HG02623 (cell line): ENCODE data around the gene SMIM29.
"Not testable (repeated sequence)": the region's sequence is repeated elsewhere in the genome, so short reads cannot be mapped to it uniquely, and the experiment has no call there.

Experiments
- ATAC-seq: cut with Tn5 transposase; IDR thresholded peaks from one replicate; pipeline ENCODE4 v1.9.1; 2021; ENCODE audit warnings: moderate library complexity; ENCODE audit not compliant: unreplicated experiment

SMIM29 gene

DNA sequence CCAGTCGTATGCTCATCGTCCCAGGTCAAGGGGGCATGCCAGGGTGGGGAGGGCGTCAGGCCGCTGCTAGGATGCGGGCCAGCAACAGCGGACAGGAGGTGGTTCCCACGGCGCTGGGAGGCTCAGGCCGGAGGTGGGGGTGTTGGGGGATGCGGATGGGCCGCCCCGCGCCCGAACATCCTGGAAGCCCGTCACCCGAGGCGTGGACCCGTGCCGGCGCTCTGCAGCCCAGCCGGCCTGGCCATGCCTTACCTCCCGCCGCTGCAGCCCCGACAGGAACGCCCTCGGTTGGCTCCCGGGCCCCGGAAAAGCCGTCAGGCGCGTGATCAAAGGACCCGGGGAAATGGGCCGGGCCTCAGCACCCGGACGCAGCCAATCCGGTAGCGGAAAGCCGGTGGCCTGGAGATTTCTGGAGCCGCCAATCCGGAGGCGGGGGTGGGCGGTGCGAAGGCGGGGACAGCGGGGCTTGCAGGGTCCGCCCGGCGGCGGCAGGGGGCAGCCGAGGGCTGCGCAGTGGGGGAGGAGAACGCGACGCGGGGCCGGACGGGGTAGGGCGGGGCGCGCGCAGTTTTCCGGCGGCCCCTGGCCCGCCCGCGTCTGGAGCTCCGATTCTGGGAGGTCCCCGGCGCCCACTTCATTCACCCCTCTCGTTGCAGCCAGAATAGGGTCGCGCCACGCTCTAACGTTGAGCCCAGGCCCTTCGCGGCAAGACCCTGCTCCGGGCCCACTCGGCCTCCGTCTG, at the start of gene SMIM29:
Gene SMIM29, minus strand, starts transcription at position 280 of the 742 bp plus-strand sequence. CDS start 1,215 bp downstream, outside the sequence.
- peak; percentile 72 for ATAC-seq

- ATAC-seq, result peak; percentile 66
These were observed 46.9 kb upstream of the SMIM29 start for GRCh38 chr6:34295721-34296120.

DNA sequence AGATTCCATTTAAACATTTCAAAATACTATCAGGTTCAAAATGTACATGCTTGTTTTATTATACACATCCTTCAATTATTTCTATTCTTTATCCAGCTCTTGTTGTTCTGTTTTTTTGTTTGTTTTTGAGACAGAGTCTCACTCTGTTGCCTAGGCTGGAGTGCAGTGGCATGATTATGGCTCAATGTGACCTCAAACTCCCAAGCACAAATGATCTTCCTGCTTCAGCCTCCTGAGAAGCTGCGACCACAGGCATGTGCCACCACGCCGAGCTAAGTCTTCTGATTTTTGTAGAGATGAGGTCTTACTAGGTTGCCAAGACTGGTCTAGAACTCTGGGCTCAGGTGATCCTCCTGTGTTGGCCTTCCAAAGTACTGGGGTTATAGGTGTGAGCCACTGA, 44.1 kb upstream of the SMIM29 start:
- no peak for ATAC-seq

- ATAC-seq, result no peak
These were observed 40.3 kb upstream of the SMIM29 start for GRCh38 chr6:34289137-34289536.

GRCh38 chr6:34288581-34288980, 39.8 kb upstream of the SMIM29 start:
- no peak for ATAC-seq

- ATAC-seq, result no peak
These were observed 36.8 kb upstream of the SMIM29 start for GRCh38 chr6:34285448-34286164.

- ATAC-seq, result no peak
These were observed 36.0 kb upstream of the SMIM29 start for GRCh38 chr6:34284563-34285447.

DNA sequence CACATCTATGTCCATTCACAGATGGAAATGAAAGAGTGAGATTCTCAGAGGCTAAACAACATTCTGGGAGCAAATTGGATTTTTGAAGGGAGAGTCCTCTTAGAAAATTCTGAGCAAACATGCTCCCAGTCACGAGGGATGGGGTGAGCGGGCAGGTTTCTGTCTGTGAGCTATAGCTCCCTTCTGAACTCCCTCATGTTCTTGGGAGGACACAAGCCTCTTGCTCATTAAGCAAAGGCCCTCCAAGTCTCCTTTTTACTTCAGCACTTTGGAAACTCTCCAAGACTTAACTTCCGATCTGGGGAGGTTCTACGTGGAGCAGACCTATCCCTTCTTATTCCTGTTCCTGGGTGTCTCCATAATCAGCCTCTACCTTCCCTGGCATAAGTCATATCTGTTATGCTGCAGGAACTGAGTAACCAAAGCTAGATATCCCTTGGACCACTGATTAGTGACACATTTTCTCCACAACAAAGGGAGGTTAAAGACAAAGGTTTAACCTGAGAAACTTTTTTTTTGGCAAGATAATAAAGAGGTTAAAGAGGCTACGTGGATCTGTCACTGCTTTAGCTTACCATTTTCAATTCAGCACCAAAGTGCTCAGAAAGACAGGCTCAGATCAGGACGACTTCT, 33.0 kb upstream of the SMIM29 start:
- no peak for ATAC-seq

DNA sequence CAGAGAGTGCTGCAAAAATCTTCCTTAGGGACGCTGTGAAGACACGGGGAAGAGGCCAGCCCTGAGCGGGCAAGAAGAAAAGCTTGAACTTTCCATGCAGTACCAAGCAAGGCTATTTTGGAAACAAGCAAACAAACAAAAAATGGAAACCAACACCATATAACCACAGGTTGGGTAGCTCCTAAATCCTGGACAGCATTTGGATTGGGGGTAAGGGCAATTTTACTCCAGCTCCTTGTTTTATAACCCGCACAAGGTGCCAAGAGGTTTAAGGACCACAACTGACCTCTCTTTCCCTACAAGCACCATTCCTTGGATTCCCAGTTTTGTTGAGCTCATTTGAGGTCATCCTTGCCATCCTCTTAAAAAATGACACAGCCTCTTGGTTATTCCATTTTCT, 31.4 kb upstream of the SMIM29 start:
- ATAC-seq, result no peak

DNA sequence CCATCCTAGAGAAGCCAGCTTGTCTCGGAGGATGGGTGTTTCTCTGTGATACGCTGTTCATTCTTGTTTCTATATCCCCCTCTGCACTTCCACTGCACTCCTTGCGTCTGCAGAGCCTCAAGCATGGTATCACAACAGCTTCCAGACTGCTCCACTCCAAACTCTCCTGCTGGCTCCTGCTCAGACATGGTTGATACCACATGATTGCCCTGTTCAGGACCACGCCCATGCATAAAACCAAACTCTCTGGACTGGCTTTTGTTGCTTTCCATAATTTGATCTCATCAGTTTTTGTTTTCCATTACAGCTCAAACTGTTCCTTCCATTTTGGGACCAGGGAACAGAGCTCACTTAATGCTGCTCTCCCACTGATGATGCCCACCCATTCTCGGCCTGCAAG, 30.0 kb upstream of the SMIM29 start:
- no peak for ATAC-seq

- ATAC-seq, result no peak
These were observed 28.9 kb upstream of the SMIM29 start for GRCh38 chr6:34277763-34278112.

DNA sequence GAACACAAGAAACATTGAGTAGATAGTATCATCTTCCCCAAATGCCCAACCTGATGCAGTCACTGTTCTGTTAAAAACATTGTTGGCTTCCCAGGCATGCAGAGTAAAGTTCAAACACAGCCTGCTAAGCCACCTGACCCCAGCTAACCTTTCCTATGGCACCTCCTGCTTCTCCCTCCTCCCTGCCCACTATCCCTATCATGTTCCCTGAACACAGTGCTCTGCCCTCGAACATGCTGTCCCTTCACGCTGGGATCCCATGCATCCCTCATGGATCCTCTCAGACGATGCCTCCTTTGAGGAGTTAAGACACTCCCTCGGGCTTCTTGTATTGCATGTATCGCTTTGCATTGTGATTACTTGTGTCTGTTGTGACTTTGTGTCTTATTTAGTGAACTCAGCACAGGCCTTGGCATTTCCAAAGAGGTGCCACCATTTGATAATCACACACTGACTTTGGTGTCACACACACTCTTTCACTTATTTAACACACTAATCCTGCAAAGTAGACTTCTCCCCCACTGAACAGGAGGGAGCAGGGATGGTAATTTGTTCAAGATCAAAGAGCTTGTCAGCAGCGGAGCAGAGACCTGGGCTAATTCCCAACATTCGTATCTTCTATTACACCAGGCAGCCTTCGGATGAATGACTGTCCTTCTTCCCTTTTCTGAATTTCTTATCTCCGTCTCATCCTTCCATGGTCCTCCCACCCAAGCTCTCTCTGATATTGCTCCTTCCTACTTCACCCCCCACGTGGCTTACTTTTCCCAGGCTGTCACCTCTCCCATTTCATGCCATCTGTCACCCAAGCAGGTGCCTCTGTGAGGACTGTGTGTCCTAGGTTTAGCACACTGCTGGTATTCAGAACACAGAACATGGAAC, 28.3 kb upstream of the SMIM29 start:
- ATAC-seq, result no peak

DNA sequence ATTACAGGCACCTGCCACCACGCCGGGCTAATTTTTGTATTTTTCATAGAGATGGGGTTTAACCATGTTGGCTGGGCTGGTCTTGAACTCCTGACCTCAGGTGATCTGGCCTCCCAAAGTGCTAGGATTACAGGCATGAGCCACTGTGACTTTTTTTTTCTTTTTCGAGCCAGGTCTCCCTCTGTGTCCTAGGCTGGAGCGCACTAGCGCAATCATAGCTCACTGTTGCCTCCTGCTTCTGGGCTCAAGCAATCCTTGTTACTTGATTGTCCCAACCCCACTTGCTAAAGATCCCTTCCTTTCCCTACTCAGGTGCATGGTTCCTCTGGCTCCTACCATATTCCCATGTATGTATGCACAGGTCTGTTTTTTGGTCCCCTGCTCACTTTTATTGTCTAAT, 27.4 kb upstream of the SMIM29 start:
- no peak for ATAC-seq

DNA sequence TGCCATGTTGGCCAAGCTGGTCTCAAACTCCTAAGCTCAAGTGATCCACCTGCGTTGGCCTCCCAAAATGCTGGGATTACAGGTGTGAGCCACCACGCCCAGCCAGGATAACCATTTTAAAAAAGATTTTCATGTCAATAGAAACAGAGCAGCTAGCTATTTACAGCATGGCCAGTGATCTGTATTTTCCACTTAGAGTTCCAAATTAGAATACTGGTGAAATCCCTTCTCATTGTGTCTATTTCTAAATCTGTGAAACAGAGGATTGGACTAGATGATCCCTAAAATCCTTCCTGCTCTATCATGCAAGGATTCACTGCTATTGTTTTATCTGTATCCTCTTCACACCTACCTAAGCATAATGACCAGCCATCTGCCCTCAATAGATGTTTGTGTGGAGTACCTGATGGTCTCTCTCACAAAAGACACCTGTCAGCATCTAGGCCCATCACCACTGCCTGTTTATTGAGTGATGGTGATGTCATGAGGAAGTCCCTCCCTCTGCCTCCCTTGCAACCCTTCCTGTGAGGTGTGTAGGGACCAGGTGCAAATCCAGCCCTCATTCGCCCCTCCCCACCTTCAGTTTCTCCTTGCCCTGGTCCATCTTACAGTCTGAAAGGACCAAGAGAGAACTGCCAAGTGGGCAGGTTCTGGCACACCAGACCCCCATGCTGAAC, 26.5 kb upstream of the SMIM29 start:
- no peak for ATAC-seq

DNA sequence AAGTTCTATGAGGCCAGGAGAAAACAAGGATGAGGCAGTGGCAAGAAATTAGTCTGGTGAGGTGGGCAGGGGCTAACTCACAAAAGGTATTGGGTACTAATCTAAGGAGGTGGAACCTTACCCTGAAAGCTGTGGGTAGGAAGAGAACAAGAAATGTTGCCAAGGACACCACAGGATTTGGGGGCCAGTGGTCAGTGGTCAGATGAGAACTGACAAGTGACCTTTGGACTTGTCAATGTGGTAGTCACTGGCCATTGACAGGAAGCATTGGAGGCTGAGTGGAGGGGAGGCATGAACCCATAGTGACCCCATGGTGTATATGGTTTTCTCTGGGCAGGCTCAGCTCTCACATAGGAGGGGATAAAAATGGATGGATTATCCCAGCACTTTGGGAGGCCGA, 25.3 kb upstream of the SMIM29 start:
- no peak for ATAC-seq

- ATAC-seq, result no peak
These were observed 24.5 kb upstream of the SMIM29 start for GRCh38 chr6:34273242-34273805.

DNA sequence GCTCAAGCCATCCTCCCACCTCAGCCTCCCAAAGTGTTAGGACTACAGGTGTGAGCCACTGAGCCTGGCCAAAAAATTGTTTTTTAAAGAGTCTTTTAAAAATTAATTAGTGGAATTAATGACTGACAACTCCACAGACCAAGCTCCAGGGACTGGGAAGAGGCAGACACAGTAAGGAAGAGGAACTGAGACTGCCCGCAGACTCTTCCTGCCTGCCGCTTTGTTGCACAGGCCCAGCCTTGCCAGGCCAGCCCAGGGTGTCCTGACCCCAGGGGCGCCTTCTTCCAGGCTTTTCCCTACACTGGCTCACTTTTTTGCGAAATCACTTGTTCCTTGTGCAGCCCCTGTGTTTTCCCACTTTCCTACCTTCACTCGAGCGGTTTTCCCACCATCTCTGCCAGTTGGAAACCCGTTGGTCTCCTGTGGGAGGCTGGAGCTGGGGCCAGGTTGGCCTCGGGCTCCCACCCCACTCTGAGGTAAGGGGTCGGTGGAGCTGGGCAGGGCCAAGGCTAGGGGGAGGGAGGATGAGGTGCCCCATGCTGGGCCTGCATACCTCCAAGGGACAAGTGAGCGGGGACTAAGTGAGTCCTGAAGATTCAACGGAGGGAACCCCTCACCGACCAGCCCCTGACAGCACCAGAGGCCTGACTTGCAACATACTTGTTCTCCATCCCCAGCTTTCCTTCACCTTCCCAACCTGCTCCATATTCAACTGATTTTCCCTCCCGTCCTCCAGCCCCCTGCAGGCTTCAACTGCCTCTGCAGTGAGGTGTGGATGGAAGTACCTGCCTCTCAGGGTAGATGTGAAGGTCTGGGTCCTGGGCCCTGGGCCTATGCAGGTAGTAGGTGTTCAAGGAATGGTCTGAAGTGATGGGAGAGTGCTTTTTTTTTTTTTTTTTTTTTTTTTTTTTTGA, 23.5 kb upstream of the SMIM29 start:
- no peak for ATAC-seq

DNA sequence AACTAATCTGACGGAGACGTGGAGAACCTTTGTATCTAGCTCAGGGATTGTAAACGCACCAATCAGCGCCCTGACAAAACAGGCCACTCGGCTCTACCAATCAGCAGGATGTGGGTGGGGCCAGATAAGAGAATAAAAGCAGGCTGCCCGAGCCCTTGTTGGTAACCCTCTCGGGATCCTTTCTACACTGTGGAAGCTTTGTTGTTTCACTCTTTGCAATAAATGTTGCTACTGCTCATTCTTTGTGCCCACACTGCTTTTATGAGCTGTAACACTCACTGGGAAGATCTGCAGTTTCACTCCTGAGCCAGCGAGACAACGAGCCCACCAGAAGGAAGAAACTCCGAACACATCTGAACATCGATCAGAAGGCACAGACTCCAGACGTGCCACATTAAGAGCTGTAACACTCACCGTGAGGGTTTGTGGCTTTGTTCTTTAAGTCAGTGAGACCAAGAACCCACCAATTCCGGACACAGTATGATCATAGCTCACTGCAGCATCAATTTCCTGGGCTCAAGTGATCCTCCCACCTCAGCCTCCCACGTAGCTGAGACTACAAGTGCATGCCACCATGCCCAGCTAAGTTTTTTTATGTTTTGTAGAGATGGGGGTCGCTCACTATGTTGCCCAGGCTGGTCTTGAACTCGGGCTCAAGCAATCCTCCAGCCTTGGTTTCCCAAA, 21.0 kb upstream of the SMIM29 start:
- not testable (repeated sequence) for ATAC-seq
